Upper lobe of left lung (tissue), 6 donors: Measurements from ENCODE around the gene COL19A1. TPM values are rescaled to one million over a fixed set of nuclear protein-coding genes. Genes with fewer than 3 reads are reported as not detected.

Experiments used
- ATAC-seq, 2 donors: fragments of 200-7000 bp; cut with Tn5 transposase; one replicate each; pipeline ENCODE4 v1.9.1; 2022; ENCODE audit warnings: mild to moderate bottlenecking in 2 of 2, moderate library complexity in 2 of 2; ENCODE audit not compliant: low FRiP score in 2 of 2
- DNase-seq, 2 donors: peaks; one replicate each; pipeline ENCODE4 v3.0.0-alpha.2; 2019 to 2020
- H3K27ac ChIP-seq, 4 donors: fragments of 200-600 bp; sonication (generic); one replicate each; pipeline ENCODE4 v1.5.1; 2016 to 2019
- H3K27me3 ChIP-seq, 4 donors: fragments of 200-600 bp; sonication (generic); one replicate each; pipeline ENCODE4 v1.5.1; 2017 to 2019
- H3K36me3 ChIP-seq, 4 donors: fragments of 200-600 bp; sonication (generic); one replicate each; pipeline ENCODE4 v1.5.1; 2016 to 2019
- H3K4me1 ChIP-seq, 4 donors: fragments of 200-600 bp; sonication (generic); one replicate each; pipeline ENCODE4 v1.5.1; 2018 to 2019
- H3K4me3 ChIP-seq, 4 donors: fragments of 200-600 bp; sonication (generic); one replicate each; pipeline ENCODE4 v1.5.1; 2017 to 2019; ENCODE audit warnings: mild to moderate bottlenecking in 2 of 4, moderate library complexity in 1 of 4
- H3K9me3 ChIP-seq, 4 donors: fragments of 200-600 bp; sonication (generic); one replicate each; pipeline ENCODE4 v1.5.1; 2018 to 2019
- EP300 ChIP-seq, 4 donors: sonication (generic); formaldehyde crosslinking; IDR thresholded peaks; one replicate each; pipeline ENCODE4 v1.5.1; 2017; ENCODE audit warnings: antibody characterized with exemption in 4 of 4, control low read depth in 2 of 4
- POLR2A ChIP-seq, 4 donors: fragments of 450-650 bp; IDR thresholded peaks; one replicate each; pipeline ENCODE4 v1.5.1; 2016 to 2017; ENCODE audit warnings: antibody characterized with exemption in 4 of 4, mild to moderate bottlenecking in 2 of 4
- POLR2AphosphoS5 ChIP-seq, 2 donors: sonication (generic); formaldehyde crosslinking; IDR thresholded peaks; one replicate each; pipeline ENCODE4 v1.5.1; 2017; ENCODE audit warnings: antibody characterized with exemption in 2 of 2
- WGBS, 2 donors: methylation state at CpG; one replicate each; pipeline ENCODE4 v1.1.5; 2017 to 2018; 5-methylcytosine and 5-hydroxymethylcytosine counted together
- total RNA-seq, 6 donors: library from RNA; depleted of rRNA in 4 of 6; stranded (reverse); fragments of >200 nt in 4 of 6; gene quantifications; one replicate each; pipeline versions ENCODE4 v1.1.0 to v1.2.1, GENCODE V29; 2016 to 2021
- TF ChIP-seq, protein P1 (sequence below), 6 experiments: fragments of 450-650 bp in 4 of 6; fragments of 200-600 bp in 2 of 6; sonication (generic) in 2 of 6; IDR thresholded peaks; one replicate each; pipeline ENCODE4 v1.5.1; 2016 to 2019; ENCODE audit warnings: antibody characterized with exemption in 6 of 6
- donor health status: DM: no; HTN: no; CAD: no; lungs with moderate emphysema.
- donor health status: DM: no; HTN: yes; CAD: no; lungs with severe emphysema.

COL19A1 gene
- total RNA-seq, 6 donors from 2014 or later, result 0.49 to 1.0 TPM; not detected in 4

- H3K4me1 ChIP-seq, result no peaks in the 10 kb centered on the region
- TF ChIP-seq EP300 (IDR thresholded peaks at IDR 0.05), result no peak
- TF ChIP-seq POLR2AphosphoS5 (IDR thresholded peaks at IDR 0.05), result no peak
- TF ChIP-seq, protein P1, sequence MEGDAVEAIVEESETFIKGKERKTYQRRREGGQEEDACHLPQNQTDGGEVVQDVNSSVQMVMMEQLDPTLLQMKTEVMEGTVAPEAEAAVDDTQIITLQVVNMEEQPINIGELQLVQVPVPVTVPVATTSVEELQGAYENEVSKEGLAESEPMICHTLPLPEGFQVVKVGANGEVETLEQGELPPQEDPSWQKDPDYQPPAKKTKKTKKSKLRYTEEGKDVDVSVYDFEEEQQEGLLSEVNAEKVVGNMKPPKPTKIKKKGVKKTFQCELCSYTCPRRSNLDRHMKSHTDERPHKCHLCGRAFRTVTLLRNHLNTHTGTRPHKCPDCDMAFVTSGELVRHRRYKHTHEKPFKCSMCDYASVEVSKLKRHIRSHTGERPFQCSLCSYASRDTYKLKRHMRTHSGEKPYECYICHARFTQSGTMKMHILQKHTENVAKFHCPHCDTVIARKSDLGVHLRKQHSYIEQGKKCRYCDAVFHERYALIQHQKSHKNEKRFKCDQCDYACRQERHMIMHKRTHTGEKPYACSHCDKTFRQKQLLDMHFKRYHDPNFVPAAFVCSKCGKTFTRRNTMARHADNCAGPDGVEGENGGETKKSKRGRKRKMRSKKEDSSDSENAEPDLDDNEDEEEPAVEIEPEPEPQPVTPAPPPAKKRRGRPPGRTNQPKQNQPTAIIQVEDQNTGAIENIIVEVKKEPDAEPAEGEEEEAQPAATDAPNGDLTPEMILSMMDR (IDR thresholded peaks at IDR 0.05), result no peak
- no peak for TF ChIP-seq POLR2A (IDR thresholded peaks at IDR 0.05)
- no peak overlapping the region for H3K27ac ChIP-seq
- ATAC-seq (no peak), DNase-seq (no peak)
- no peaks in the 10 kb centered on the region for H3K9me3 ChIP-seq
- no peaks in the 10 kb centered on the region for H3K36me3 ChIP-seq
- no peak overlapping the region for H3K4me3 ChIP-seq
- H3K27me3 ChIP-seq, result no peaks in the 10 kb centered on the region
- 78 to 92% methylated on average over 1 of the region's 1 CpG for WGBS, 2 donors
These were observed 206.3 kb downstream of the COL19A1 start for GRCh38 chr6:70072540-70073179.

DNA sequence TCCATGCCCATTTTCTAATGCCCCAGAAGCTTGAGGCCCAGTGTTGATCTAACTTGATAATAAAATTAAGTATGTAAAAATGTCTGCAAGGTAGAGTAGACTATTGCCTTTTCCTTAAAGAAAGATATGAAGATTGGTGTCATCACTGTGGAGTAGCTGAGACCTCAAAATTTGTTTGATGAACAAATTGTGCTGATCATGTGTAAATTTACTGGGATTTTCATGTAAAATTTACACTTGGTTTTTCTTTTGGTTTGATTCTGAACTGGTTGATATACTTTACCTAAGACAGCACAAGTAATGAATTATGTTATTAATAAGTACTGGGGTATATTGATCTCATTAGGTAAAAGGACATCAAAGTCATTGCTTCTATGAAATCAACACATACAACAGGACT lies 207.3 kb downstream of the COL19A1 start:
- H3K4me1 ChIP-seq, result no peaks in the 10 kb centered on the region
- no peak overlapping the region for H3K4me3 ChIP-seq
- DNase-seq (no peak), ATAC-seq (no peak)
- TF ChIP-seq EP300 (IDR thresholded peaks at IDR 0.05), result no peak
- TF ChIP-seq POLR2A (IDR thresholded peaks at IDR 0.05), result no peak
- TF ChIP-seq, protein P1 (IDR thresholded peaks at IDR 0.05), result no peak
- no peak for TF ChIP-seq POLR2AphosphoS5 (IDR thresholded peaks at IDR 0.05)
- H3K27ac ChIP-seq, result no peak overlapping the region
- no peaks in the 10 kb centered on the region for H3K9me3 ChIP-seq
- no peaks in the 10 kb centered on the region for H3K36me3 ChIP-seq
- H3K27me3 ChIP-seq, result no peaks in the 10 kb centered on the region

DNA sequence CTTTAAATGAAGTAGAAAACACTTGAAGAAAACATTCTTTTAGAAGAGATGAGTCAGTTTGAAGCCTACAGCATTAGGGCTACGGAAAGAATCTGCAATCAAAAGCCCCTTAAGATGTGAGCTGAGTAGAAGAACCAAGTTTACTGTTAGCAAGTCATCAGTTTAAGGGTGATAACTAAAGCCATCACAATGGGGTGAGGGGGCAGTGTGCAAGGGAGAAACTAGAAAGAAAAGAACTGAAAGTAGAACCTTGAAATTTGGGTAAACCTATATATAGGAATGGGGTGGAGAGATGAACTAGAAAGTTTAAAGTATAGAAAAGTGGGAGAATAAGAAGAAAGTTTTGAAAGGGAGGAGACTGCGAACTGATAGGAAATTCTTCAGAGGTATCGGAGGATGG lies 212.9 kb downstream of the COL19A1 start:
- WGBS, 2 donors, result 88 to 90% methylated on average over 3 of the region's 3 CpGs
- H3K4me3 ChIP-seq, result no peak overlapping the region
- no peak overlapping the region for H3K27ac ChIP-seq
- H3K27me3 ChIP-seq, result no peaks in the 10 kb centered on the region
- no peaks in the 10 kb centered on the region for H3K9me3 ChIP-seq
- H3K4me1 ChIP-seq, result no peaks in the 10 kb centered on the region
- H3K36me3 ChIP-seq, result no peaks in the 10 kb centered on the region
- DNase-seq (no peak), ATAC-seq (no peak)
- no peak for TF ChIP-seq POLR2A (IDR thresholded peaks at IDR 0.05)
- TF ChIP-seq, protein P1 (IDR thresholded peaks at IDR 0.05), result no peak

DNA sequence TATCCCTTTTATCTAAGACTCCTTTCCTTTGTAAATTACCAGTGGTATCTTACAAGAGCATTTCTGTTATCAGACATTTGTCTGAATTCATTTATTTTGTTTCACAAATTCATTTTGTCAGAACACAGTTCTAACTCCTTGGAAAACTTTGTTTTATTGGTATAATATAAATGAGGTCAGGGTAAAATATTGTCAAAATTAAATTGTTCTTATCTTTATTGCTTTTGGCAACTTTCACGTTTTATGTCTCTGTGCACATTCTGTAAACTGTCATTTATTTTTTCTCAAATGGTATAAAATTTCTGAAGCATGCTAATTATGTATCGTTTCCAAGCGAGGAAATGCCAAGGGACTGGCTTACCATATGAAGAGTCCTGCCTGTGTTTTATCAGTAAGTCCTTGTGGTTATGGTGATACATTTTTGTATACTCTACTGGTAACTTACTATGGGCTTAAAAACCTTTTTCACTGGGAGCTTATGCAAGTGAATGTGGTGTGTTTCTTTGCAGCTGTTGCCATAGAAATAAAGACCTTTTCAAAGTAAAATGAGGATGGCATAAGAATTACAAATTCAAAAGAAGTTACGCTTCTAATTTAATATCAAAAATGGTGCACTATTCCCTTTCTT lies 214.2 kb downstream of the COL19A1 start:
- TF ChIP-seq, protein P1 (IDR thresholded peaks at IDR 0.05), result no peak
- TF ChIP-seq POLR2AphosphoS5 (IDR thresholded peaks at IDR 0.05) (no peak), POLR2A (IDR thresholded peaks at IDR 0.05) (no peak), EP300 (IDR thresholded peaks at IDR 0.05) (no peak)
- no peak for ATAC-seq

DNA sequence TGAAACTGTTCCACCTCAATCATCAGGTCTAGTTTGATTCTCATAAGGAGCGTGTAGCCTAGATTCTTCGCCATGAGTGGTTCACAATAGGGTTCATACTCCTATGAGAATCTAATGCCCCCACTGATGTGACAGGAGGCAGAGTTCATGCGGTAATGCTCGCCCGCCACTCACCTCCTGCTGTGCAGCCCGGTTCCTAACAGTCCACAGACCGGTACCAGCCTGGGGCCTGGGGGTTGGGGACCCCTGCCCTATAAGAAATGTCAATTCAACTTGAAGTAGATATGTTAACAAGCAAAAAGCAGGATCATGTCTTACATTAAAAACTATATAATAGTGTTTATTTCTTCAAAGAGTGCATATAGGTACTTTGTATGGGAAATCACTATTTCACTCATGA lies 216.5 kb downstream of the COL19A1 start:
- DNase-seq (peak in 1 of 2 donors; percentile 8), ATAC-seq (no peak)
- Histone ChIP-seq H3K27me3 (no peaks in the 10 kb centered on the region), H3K9me3 (no peaks in the 10 kb centered on the region), H3K27ac (no peak overlapping the region), H3K36me3 (no peaks in the 10 kb centered on the region), H3K4me1 (no peaks in the 10 kb centered on the region), H3K4me3 (no peak overlapping the region)
- 76 to 95% methylated on average over 7 of the region's 7 CpGs for WGBS, 2 donors
- TF ChIP-seq POLR2AphosphoS5 (IDR thresholded peaks at IDR 0.05) (no peak), EP300 (IDR thresholded peaks at IDR 0.05) (no peak)
- TF ChIP-seq, protein P1 (IDR thresholded peaks at IDR 0.05), result no peak

More for the DNA sequence above, 214.2 kb downstream of the COL19A1 start:
- Histone ChIP-seq H3K4me1 (no peaks in the 10 kb centered on the region), H3K27me3 (no peaks in the 10 kb centered on the region), H3K36me3 (no peaks in the 10 kb centered on the region), H3K4me3 (no peak overlapping the region), H3K9me3 (no peaks in the 10 kb centered on the region), H3K27ac (no peak overlapping the region)
- 68 to 81% methylated on average over 4 of the region's 4 CpGs for WGBS, 2 donors
- no peak for DNase-seq
